IPS DF 4.7 (cell line): Measurements from ENCODE around the gene EMC10.
A peak's percentile ranks its signal among the peaks of the same experiment; 100 is the strongest.
"Not testable (repeated sequence)": the region's sequence is repeated elsewhere in the genome, so short reads cannot be mapped to it uniquely, and the experiment has no call there.

Source experiments
- DNase-seq: peaks from one replicate; pipeline ENCODE4 v3.0.0-alpha.2; 2013; ENCODE audit warnings: low spot score; ENCODE audit errors: extremely low read depth

The EMC10 gene

DNA sequence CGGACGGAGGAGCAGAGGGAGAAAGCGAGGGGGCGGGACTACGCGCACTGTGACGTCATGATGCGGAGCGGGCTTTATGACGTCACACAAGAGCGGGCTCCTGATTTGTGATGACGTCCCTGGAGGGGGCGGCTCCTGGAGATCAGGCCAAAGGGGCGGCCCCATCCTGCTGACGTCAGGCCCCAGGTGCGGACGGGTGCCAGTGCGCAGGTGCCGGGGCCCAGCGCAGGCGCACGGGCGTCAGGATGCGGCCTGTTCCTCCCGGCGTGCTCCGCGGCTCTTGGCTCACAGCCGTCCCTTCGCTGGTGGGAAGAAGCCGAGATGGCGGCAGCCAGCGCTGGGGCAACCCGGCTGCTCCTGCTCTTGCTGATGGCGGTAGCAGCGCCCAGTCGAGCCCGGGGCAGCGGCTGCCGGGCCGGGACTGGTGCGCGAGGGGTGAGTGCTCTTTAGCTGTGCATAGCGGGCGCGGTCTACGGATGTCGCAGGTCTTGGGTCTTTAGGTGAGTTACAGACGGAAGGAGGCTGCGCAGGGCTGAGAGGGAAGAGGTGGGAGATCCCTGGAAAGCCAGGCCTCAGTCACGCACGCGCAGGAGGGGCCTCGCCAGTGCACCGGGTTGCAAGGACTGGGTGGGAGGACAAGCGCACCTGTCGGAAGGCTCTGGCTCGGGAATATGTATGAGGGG is at the start of gene EMC10, which contains the start of gene GARIN5A:
Gene EMC10 (plus strand): TSS at position 284 of the 683 bp plus-strand sequence. CDS start 38 bp downstream, at position 322.
Gene GARIN5A (minus strand): TSS at position 625 of the 683 bp plus-strand sequence. CDS start 460 bp downstream, at position 165.
- DNase-seq: no peak

DNA sequence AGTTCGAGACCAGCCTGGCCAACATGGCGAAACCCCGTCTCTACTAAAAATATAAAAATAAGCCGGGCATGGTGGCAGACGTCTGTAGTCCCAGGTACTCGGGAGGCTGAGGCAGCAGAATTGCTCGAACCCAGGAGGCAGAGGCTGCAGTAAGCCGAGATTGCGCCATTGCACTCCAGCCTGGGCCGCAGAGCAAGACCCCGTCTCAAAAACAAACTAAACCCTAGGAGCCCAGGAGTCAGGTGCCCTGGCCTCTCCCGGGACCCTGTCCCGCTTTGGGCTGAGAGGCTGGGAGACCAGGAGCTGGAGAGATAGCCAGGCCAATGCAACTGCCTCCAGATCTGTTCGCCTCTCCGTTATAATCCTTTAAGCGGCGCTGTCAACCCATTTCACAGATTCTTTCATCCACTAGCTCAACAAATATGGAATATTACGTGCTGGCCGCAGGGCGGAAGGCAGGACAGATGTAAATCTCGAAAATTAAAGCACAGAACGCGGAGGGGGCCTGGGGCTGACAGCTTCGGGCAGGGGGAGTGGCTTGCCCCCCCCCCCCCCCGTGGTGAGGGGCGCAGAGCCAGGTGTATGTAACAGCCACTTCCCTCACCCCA is 48.9 kb upstream of the EMC10 start:
- DNase-seq: no peak

DNA sequence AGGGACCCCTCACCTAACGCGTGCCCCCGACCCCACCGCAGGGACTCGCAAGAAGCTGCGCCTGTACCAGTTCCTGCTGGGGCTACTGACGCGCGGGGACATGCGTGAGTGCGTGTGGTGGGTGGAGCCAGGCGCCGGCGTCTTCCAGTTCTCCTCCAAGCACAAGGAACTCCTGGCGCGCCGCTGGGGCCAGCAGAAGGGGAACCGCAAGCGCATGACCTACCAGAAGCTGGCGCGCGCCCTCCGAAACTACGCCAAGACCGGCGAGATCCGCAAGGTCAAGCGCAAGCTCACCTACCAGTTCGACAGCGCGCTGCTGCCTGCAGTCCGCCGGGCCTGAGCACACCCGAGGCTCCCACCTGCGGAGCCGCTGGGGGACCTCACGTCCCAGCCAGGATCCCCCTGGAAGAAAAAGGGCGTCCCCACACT is 48.3 kb upstream of the EMC10 start:
- DNase-seq: no peak

DNA sequence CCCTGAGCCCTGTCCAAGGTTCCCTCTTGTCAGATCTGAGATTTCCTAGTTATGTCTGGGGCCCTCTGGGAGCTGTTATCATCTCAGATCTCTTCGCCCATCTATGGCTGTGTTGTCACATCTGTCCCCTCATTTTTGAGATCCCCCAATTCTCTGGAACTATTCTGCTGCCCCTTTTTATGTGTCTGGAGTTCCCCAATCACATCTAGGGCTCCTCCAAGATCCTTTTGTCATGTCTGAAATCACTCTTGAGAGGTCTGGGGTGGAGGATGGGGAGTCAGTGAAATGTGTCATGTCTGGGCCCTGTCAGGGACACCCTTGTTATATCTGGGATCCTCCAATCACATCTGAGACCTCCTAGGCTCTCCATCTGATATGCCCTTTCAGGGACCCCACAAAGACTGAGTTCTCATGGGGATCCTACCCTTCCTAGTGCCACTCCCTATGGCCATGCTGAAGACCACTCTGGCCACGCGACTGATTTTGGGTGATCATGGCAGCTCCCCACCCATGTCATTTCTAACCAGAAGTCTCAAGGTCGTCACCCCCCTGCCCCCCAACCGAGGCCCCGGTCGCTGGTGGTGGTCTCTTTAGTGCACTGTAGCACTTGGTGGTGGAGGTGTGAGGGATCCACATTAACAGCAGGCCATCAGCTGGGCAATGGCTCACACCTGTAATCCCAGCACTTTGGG is 47.4 kb upstream of the EMC10 start:
- DNase-seq: no peak

DNA sequence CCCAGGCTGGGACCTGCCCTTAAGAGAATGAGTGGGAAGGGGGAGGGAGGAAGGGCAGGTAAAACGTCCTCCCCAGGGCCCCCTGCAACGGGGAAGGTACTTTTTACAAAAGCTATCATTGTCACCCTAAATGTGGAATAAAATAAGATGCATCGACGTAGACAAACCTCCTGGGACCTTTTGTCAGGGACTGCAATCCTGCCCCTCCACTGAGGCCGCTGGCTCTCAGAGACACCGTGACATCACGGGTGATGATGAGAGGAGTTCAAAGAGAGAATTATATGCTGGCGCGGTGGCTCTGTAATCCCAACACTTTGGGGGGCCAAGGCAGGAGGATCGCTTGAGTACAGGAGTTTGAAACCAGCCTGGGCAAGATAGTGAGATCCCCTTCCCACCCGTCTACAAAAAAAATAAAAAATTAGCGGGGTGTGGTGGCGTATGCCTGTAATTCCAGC is 45.4 kb upstream of the EMC10 start:
- no peak for DNase-seq

DNA sequence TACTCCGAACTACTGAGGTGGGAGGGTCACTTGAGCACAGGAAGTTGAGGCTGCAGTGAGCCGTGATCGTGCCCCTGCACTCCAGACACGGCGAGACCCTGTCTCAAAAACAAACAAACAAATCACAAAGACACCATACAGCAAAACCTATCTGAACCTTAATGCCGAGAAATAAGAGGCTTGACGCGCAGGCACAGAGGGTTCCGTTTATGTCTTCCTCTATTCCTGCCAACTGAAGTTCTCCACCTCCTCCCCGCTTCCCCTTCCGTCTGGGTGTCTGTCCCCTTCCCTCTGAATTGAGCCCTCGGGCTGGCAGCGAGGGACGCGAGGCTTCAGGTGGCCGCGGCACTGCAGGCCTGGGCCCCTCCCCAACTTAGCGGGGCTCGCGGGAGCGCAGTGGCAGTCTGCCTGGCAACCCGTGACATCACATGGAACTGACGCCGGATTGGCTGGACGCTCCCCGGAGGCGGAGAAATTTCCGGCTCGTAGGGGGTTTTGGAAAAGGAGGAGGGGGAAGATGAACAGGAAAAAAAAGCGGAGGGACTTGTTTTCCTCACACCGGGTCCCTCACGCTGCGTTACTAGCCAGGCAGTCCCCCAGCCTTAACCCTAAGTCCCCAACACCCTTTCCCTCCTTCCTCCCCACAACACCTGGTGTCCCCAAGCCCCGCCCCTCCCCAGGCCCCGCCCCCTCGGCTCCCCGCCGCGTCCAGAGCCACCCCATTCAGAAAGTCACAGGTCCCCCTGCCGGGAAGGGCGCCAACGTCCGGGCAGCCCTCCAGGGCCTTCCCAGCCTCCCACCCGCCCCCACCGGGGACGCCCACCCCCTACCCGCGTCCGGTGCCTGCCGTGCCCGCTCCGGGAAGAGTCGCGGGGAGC is 44.7 kb upstream of the EMC10 start:
- DNase-seq: peak; percentile 62

DNA sequence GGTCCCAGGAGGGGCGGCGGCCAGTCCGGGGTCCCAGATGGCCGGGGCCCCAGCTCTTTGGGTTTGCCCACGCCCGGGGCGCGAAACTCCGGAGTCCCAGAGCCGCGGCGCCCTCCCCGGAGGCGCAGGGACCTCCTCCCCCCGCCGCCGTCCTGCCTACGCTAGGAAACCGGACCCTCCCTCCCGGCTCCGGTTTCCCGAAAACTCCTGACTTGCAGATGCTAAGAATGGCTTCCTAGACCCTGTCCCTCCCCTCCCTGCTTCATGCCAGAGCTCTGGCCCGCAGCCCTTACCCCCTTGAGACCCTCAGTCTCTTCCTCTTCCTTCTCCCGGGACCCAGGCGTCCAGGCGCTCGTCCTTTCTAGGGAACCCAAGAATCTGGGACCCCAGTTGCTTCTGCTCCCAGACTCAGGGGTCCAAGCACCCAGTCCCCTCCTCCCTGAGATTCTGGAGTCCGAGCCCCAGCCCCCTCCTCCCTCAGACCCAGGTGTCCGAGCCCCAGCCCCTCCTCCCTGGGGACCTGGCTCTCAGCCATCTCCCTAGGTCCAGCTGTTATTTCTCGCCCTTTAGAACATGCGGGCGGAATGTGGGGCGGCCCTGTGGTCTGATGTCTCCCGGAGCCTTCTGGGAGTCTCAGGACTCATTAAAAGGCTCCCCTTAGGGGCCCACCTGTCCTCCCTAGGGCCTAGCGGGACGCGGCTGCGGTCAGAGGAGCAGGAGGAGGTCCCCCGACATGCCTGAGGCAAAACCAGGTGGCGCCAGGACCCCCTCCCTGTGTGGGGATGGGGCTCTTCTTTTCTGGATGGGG is 43.9 kb upstream of the EMC10 start, which contains the start of gene MYBPC2:
Gene MYBPC2 (plus strand): TSS at position 672 of the 808 bp plus-strand sequence. CDS start 62 bp downstream, at position 734.
- no peak for DNase-seq

DNA sequence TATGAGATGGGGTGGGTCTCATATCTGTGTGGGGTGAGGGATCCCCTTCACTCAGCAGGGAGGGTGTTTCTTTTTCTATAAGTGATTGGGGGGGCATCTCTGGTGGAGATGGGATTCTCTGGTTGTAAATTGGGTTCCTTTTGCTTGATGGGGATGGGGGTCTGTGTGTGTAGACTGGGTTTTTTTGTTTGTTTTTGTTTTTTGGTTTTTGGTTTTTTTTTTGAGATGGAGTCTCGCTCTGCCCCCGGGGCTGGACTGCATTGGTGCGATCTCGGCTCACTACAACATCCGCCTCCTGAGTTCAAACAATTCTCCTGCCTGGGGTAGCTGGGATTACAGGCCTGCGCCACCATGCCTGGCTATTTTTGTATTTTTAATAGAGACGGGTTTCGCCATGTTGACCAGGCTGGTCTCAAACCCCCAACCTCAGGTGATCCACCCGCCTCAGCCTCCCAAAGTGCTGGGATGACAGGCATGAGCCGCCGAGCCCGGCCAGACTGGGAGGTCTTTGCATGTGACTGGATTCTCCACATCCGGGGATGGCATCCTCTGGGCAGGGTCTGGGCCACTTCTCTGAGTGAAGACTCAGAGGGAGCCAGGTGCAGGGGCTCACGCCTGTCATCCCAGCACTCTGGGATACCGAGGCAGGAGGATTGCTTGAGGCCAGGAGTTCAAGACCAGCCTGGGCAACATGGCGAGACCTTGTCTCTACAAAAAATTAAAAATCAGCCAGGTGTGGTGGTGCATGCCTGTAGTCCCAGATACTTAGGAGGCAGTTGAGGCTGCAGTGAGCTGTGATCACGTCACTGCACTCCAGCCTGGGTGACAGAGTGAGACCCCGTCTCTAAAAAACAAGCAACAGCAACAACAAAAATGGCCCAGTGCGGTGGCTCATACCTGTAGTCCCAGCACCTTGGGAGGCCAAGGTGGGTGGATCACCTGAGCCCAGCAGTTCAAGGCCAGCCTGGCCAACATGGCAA is 42.8 kb upstream of the EMC10 start:
- DNase-seq: no peak

DNA sequence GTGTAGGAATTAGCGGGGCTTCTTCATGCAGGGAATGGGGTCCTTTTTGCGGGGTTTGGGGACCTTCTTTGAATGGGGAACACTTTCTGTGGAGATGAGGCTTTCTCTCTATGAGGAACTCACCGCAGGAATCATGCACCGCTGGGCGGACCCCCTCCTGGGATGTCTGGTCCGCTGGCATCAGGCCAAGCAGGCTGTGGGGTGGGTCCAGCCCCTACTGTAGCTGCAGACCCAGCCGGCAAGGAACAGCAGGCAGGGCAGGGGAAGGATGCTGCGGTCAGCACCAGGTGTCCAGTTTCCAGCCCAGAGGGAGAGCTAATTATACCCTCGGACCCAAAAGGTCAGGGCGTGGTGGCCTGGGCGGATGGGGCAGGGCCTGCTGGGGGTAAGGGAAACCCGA is 41.8 kb upstream of the EMC10 start:
- DNase-seq: no peak

DNA sequence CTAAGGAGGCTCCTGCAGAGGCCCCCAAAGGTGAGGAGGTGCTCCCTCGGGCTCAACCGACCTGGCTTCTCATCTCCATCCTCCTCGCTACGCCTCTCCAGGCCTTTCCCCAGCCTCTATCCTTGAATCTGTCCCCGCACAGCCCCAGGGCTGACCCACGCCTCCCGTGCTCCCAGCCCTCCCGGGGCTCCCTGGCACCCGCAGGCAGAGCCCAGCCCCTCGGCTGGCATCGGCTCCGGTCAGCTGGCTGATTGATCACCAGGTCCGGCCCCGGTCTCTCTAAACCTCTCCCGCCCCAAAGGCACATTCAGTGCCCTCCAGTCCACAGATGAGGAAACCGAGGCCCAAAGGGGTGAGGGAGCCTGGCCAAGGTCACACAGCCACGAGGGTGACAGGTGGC is 41.1 kb upstream of the EMC10 start:
- no peak for DNase-seq

DNA sequence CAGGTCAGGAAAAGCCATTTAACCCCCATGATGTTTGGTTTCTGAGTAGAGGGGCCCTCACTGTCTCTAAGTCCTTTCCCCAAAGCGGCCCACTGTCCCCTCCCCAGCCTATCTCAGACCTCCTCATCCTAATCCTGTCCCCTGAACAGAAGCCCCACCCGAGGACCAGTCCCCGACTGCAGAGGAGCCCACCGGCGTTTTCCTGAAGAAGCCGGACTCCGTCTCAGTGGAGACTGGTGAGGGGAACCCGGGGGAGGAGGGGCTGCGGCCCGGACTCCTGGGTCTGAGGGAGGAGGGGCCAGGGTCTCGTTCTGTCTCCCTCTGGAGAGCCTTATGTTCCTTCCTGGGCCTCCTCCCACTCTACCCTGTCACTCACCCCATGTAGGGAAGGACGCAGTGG is 40.7 kb upstream of the EMC10 start:
- no peak for DNase-seq

DNA sequence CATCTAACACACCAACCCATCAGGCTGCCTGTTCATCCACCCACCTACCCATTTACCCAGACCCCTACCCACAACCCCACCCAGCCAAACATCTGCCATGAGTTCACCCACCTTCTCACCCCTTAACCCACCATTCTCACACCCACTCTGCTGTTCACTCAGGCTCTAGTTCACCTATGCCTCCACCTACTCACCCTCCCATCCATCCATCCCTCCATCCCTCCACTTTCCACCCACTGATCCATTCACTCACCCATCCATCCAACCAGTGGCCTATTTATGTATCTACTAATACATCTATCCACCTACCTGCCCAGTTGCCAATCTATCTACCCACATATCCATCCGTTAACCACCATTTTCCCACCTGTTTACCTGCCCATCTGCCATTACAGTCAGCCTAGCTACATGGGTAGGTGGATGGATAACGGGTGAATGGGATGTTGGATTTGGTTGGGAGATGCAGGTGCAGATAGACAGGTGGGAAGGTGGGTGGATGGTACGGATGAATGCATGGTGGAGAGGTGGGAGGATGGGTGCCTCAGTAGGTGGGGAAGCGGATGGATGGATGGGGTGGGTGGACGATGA is 38.4 kb upstream of the EMC10 start:
- no peak for DNase-seq

DNA sequence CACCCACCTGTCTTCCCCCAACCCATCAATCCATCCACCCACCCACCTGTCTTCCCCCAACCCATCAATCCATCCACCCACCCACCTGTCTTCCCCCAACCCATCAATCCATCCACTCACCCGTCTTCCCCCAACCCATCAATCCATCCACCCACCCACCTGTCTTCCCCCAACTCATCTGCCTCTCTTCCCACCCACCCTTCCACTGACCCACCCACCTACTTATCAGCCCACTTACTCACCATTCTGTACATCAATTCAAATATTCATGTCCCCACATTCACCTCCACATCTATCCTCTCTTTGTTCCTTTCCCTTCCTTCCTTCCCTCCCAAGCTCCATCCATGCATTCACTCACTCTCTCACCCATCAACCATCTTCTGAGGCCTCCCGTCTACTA is 37.2 kb upstream of the EMC10 start:
- DNase-seq: not testable (repeated sequence)

DNA sequence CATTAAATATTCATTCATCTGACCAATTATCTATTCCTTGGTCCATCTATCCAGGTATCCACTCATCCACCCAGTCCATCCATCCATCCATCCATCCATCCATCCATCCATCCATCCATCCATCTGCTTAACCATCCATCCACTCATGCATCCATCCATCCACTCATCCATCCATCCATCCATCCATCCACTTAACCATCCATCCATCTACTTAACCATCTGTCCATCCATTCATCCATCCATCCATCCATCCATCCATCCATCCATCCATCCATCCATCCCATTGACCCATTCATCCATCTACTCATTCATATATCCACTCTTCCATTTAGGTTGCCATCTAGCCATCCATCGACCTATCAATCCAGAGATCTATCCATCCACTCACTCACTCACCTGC is 32.2 kb upstream of the EMC10 start:
- DNase-seq: no peak

DNA sequence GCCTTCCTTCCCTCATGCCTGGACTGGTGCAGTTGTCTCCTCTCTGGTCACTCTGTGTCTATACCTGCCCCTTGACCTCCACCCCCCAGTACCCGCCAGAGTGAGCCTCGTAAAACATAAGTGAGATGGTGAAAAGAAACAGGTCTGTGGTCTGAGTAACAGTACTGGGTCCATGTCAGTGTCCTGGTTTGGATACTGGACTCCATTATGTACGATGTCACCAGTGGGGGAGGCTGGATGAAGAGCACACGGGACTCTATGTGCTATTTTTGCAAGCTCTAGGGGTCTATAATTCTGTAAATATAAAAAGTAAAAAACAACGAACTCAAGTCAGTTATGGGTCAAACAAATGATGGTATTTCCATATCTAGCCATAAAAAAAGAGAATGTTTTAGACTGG is 29.3 kb upstream of the EMC10 start:
- no peak for DNase-seq

DNA sequence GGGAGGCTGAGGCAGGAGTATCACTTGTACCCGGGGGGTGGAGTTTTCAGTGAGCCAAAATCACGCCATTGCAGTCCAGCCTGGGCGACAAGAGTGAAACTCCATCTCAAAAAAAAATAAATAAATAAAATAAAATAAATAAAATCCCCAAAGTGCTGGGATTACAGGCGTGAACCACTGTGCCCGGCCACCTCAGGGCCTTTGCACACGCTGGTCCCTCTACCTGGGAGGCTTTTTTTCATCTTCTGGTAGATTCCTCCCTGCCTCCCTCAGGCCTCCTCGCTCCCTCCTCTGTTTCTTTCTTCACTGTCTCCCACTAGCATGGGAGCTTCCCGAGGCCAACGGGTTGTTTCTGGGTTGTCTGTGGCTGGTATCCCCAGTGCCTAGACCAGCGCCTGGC is 28.6 kb upstream of the EMC10 start:
- DNase-seq: no peak

DNA sequence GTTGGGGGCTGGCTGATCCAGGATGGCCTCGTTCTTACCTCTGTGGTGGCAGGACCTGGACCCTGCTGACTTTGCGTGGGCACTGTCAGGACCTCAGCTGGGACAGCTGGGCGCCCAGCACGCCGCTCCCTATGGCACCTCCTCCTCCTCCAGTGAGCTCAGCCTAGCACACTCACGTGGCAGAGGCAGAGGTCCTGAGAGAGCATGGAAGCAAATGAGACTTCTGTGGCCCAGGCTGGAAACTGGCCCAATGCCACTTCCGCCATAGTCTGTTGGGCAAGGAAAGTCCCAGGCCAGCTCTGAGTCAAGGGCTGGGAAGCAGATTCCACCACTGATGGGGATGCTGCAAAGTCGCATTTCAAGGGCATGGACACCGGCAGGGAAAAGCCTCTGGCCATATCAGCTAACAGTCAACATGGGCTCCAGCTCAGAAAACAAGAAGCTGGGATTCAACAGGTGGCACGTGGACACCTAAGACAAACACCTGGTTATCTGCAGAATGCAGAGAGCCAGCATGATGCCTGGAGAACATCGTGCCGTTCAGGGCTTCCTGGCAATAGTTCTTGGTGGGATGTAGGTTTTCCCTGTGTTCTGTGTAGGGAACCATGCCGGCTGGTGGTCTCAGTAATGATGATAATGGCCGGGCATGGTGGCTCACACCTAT is 26.9 kb upstream of the EMC10 start:
- no peak for DNase-seq
